GM21786 (cell line): ENCODE data around the gene SMIM36.
A peak's percentile ranks its signal among the peaks of the same experiment; 100 is the strongest.
"Not testable (repeated sequence)": the region's sequence is repeated elsewhere in the genome, so short reads cannot be mapped to it uniquely, and the experiment has no call there.

ENCODE experiments used
- ATAC-seq: cut with Tn5 transposase; IDR thresholded peaks from one replicate; pipeline ENCODE4 v1.9.1; 2021; ENCODE audit not compliant: unreplicated experiment

The SMIM36 gene

GRCh38 chr17:55510986-55511721, at the start of gene SMIM36:
SMIM36 (minus strand) TSS chr17:55511452.
- no peak for ATAC-seq

DNA sequence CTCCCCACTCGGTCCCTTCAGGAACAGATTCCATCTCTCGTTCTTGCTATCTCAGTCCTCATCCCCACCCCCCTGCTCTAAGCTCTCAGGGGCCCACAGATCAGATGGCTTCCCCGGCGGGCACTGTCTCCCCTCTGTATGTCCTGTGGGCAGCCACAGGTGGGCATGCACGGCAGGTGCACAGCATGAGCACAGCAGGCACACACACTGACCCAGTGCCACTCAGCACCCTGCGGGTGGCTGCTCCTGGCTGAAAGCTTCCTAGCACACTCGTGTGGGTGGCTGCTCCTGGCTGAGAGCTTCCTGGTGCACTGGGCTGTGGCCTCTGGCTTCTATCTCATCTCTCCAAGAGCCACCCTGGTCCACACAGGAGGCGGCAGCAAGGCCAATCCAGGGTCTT, 44.5 kb upstream of the SMIM36 start:
- ATAC-seq = no peak

- no peak for ATAC-seq
Observed at GRCh38 chr17:55549140-55549539, 37.9 kb upstream of the SMIM36 start.

DNA sequence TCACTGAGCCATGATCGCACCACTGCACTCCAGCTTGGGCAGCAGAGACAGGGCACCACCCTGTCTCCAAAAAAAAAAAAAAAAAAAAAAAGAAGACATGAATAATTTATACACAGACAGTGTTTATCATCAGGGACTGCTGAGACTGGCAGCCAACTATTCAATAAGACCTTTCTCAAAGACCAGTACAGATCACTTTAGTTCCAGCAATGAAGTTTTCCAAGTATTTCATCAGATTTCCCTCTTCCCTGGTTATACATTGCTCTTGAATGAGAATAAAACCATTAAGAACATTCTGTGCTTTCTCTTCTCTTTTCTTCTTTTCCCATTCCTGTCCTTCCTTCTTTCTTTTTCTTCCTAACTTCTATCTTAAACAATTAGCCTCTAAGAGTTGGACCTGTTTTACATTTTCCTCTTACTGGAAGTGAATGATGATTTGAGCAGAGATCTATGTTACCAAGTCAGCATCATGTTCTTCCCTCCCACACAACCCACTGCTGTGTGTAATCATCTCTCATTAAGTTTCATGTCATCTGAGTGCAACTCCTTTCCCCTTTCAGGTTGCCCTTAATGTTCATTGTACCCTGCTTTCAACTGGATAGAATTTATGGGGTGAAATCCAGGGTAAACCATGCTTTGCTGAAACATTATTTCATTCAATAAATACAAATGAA, 35.9 kb upstream of the SMIM36 start:
- no peak for ATAC-seq

DNA sequence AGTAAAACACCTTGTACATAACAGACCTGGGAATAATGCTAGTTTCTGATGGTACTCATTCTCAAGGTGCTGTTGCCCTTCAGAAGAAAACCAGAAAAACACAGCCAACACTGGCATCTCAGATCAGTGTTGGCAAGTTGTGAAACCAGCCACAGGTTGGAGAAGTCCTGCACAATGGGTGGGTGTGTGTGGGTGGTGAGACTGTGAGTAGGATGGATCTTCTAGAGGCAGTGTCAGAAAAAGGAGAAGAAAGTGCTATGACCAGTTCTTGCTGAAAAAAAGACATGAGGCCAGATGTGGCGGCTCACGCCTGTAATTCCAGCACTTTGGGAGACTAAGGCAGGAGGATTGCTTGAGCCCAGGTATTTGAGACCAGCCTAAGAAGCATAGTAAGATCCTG, 35.2 kb upstream of the SMIM36 start:
- no peak for ATAC-seq

DNA sequence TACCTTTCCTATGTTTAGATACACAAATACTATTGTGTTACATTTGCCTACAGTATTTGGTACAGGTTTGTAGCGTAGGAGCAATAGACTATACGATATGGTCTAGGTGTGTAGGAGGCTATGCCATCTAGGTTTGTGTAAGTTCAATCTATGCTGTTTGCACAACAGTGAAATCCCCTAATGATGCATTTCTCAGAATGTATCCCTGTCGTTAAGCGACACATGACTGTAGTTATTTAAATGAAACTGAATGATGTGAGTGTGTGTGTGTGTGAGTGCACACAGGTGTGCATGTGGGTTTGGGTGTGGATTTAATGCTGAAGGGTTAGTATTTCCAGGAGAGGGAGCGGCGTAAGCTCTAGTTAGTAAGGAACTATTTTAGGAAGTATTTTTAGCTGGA, 34.6 kb upstream of the SMIM36 start:
- ATAC-seq = no peak

GRCh38 chr17:55543709-55544108, 32.5 kb upstream of the SMIM36 start:
- ATAC-seq = no peak

DNA sequence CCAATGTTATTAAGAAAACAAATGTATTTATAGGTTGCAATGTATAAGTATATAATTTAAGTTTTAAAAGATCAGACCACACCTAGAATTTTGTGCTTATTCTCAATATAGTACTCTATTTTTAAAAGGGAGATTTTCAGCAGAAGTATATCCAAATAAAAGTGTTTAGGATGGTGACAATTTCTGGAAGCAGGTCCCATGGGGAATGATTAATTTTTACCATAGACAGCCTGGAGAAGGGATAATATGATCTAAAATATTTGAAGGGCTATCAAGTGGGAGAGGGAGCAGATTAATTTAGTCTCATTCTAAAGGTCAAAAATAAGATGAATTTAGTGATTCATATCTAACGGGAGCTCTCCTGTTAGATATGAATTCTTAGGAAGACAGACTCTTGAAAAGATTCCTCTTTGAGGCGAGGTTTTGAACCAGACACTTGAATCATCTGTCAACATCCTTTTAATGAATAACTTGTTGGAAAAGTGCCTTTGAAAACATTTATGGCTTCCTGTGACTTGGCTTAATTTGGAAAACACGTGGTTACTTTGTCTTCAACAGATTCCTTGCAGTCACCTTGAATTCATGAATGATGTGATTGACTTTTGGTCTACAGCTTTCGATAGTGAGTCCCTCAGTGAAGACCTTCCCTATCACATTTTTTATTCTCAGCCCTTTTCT, 29.3 kb upstream of the SMIM36 start:
- no peak for ATAC-seq

DNA sequence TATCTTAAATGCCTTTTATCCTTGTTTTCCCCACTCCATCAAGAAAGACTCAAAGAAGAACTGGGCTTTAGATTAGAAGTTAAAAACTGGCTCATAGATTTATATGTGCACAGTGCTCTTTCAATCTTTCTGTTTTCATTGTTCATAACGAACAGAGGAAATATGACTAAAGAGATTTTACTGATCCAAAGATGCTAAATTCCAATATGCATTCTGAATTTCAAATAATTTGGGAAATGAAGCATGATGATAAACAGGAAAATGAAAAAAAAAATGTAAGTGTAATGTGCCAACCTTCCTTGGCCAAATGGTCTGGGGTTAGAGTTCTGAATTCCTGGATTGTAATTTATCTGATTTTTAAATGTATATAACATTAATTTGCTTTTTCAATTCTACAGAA, 25.0 kb upstream of the SMIM36 start:
- ATAC-seq = no peak

DNA sequence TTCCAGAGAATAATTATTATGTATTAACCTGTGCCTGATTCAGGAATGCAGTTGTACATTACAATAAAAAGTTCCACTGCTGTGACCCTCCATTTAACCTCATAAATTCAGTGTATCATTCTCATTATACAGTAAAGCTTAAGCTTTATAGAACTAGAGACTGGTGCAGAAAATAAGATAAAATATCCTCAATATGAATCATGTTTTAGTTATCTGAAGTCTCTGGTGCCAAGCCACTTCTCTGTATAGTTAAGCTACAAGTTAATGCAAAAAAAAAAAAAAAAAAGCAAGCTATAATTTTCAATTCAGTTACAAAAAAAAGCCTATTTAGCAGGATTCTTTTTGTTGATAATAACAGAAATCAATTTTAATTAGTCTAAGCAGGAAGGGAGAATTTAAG, 22.4 kb upstream of the SMIM36 start:
- ATAC-seq = no peak

GRCh38 chr17:55532670-55533069, 21.4 kb upstream of the SMIM36 start:
- ATAC-seq = no peak

DNA sequence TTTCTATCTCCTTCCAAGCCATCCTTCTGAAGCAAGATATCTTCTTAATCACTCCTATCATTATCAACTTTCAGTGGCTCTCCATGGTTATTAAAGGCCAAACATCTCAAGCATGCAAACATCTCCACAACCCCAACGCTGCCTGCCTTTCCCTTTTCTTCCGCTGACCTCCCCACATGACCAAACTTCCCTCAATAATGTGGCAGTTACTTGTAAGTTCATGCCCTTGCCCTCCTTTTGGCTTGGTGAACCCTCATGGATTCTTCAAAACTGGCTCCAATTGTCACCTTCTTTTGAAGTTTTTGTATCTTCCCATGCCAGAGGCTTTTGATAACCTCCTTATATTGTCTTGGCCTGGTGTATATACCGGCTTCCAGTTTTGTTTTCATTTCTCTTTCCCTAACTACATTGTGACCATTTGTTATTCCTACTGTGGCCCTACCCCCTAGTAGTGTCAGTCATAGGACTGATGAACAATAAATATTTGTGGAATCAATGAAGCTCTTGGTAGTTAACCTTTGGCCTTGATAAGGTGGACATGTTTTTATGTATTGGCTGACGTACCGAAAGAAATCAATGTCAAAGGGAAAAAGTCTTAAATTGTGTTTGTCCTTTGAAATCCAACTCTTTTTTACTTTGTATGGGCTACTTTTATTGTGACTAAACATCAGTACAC, 19.9 kb upstream of the SMIM36 start:
- ATAC-seq = no peak

DNA sequence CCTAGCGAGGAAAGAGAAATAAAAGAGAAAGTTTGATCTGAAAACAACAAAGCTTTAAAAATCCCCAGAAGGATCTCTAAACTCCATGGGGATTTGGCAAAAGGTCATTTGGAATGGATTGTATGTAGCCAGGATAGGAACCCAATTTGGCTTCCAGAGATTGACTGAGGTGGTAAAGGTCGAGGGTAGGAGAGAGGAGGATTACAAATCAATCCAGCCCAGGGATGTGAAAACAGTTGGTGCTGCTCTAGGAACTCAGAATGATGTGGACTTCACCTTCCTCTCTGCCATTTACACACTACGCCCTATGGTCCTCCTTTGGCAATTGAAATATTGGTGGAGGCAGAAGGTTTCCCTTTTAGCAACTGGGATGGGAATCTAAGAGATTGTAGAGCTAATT, 18.8 kb upstream of the SMIM36 start:
- ATAC-seq = no peak

DNA sequence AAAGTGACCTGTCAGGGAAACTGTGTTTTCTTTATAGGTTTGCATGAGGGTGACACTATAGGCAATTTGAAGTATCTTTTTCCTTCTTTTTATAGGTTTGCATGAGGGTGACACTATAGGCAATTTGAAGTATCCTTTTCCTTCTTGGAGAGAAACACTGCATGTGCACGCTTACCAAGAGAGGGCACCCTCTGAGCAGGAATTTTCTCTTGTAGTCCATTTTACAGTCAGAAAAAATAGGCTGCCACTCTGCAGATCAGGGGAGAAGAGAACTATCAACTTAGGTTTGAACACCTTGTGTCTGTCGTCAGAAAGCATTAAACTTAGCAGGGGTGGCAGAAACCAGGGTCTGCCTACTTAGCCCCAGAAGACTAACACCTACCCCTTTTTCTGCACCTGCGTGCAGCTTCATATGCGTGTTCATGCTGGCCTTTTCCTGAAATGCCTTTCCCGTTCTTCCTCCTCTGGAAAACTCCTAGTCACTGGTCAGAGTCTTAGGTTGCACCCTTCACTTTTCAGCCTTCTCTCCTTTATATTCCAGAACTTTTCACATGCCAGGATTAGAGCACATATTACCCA, 16.4 kb upstream of the SMIM36 start:
- no peak for ATAC-seq

- peak; percentile 52 for ATAC-seq
Observed at GRCh38 chr17:55524440-55525220, 13.4 kb upstream of the SMIM36 start.

DNA sequence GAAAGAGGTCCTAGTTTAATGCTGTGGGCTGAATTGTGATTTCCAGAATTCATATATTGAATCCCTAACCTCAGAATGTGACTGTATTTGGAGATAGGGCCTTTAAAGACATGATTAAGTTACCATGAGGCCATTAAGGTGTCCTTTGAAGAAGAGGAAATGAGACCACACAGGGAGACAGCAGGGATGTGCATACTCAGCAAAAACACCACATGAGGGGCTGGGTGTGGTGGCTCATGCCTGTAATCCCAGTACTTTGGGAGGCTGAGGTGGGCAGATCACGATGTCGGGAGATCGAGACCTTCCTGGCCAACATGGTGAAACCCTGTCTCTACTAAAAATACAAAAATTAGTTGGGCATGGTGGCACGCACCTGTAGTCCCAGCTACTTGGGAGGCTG, 11.8 kb upstream of the SMIM36 start:
- ATAC-seq = not testable (repeated sequence)

- no peak for ATAC-seq
Observed at GRCh38 chr17:55521186-55521585, 9.9 kb upstream of the SMIM36 start.

- no peak for ATAC-seq
Observed at GRCh38 chr17:55520402-55520801, 9.2 kb upstream of the SMIM36 start.

DNA sequence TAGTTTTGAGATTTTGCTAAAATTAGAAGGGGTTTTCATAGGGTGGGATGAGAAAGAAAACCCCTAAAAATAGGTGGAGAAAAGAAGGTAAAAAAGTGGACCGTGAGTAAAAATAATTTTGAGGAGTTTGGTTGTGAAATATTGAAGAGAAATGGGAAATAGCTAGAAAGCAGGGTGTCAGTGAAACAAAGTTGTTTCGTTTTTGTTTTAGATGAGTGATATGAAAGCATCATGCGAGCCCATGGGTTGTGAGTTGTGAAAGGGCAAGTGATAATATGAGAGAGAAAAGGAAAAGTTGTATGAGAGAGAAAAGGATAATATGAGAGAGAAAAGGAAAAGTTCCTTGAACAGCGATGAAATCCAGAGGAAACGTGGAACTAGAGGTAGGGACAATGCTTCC, 7.3 kb upstream of the SMIM36 start:
- no peak for ATAC-seq

- ATAC-seq = peak; percentile 86
Observed at GRCh38 chr17:55513885-55514590, 2.8 kb upstream of the SMIM36 start.
